SW 1271 (cell line): ENCODE measurements around the gene SFMBT2.
"Not testable (repeated sequence)": the region's sequence is repeated elsewhere in the genome, so short reads cannot be mapped to it uniquely, and the experiment has no call there.

Experiments
- DNase-seq, 2 experiments: peaks; one replicate each; lab custom pipeline; 2025; lab: John Stamatoyannopoulos, UW

SFMBT2 gene

GRCh38 chr10:7225133-7225532 is 185.7 kb downstream of the SFMBT2 start:
- DNase-seq: no peak

GRCh38 chr10:7218968-7219367 is 191.9 kb downstream of the SFMBT2 start:
- no peak for DNase-seq

- DNase-seq: not testable (repeated sequence)
Measured at GRCh38 chr10:7212696-7213095, 198.1 kb downstream of the SFMBT2 start.

GRCh38 chr10:7211857-7212577 is 198.8 kb downstream of the SFMBT2 start:
- no peak for DNase-seq

- no peak for DNase-seq
Measured at GRCh38 chr10:7210516-7210915, 200.3 kb downstream of the SFMBT2 start.

GRCh38 chr10:7209458-7209857 is 201.4 kb downstream of the SFMBT2 start:
- no peak for DNase-seq

GRCh38 chr10:7206412-7207100 is 204.3 kb downstream of the SFMBT2 start:
- DNase-seq: no peak

- no peak for DNase-seq
Measured at GRCh38 chr10:7205656-7206055, 205.2 kb downstream of the SFMBT2 start.

- DNase-seq: no peak
Measured at GRCh38 chr10:7202793-7203355, 208.0 kb downstream of the SFMBT2 start.

- DNase-seq: no peak
Measured at GRCh38 chr10:7199152-7199760, 211.6 kb downstream of the SFMBT2 start.

GRCh38 chr10:7196284-7196683 is 214.6 kb downstream of the SFMBT2 start:
- DNase-seq: no peak

- DNase-seq: no peak
Measured at GRCh38 chr10:7195118-7195517, 215.7 kb downstream of the SFMBT2 start.

- DNase-seq: no peak
Measured at GRCh38 chr10:7194571-7194970, 216.3 kb downstream of the SFMBT2 start.

- no peak for DNase-seq
Measured at GRCh38 chr10:7193369-7193768, 217.5 kb downstream of the SFMBT2 start.

GRCh38 chr10:7192831-7193361 is 217.9 kb downstream of the SFMBT2 start:
- no peak for DNase-seq

- no peak for DNase-seq
Measured at GRCh38 chr10:7192061-7192460, 218.8 kb downstream of the SFMBT2 start.

- not testable (repeated sequence) for DNase-seq
Measured at GRCh38 chr10:7190772-7191171, 220.1 kb downstream of the SFMBT2 start.

GRCh38 chr10:7189909-7190308 is 220.9 kb downstream of the SFMBT2 start:
- DNase-seq: no peak

- DNase-seq: no peak
Measured at GRCh38 chr10:7188456-7189050, 222.3 kb downstream of the SFMBT2 start.

- no peak for DNase-seq
Measured at GRCh38 chr10:7186387-7187018, 224.3 kb downstream of the SFMBT2 start.

GRCh38 chr10:7185367-7185690 is 225.5 kb downstream of the SFMBT2 start:
- DNase-seq: no peak
